ENCODE results near the gene WNT7A.

Gene WNT7A

GRCh38 chr3:13798401-13798800 is 81.5 kb downstream of the WNT7A start:
- DNase-seq (ENCODE audit: insufficient read length, low spot score) (no peak), FAIRE-seq (no peak)

- DNase-seq (ENCODE audit: insufficient read length, low spot score) (no peak), FAIRE-seq (no peak)
These were observed 83.0 kb downstream of the WNT7A start for GRCh38 chr3:13796701-13797460.

- FAIRE-seq = no peak
- DNase-seq (ENCODE audit: insufficient read length, low spot score) = no peak
These were observed 84.1 kb downstream of the WNT7A start for GRCh38 chr3:13795816-13796215.

- DNase-seq (ENCODE audit: insufficient read length, low spot score) (no peak), FAIRE-seq (no peak)
These were observed 85.5 kb downstream of the WNT7A start for GRCh38 chr3:13794322-13794721.

- DNase-seq (ENCODE audit: insufficient read length, low spot score) (no peak), FAIRE-seq (no peak)
These were observed 86.4 kb downstream of the WNT7A start for GRCh38 chr3:13793451-13793850.

- DNase-seq (ENCODE audit: insufficient read length, low spot score) (no peak), FAIRE-seq (no peak)
These were observed 87.1 kb downstream of the WNT7A start for GRCh38 chr3:13792512-13793371.

- no peak for DNase-seq (ENCODE audit: insufficient read length, low spot score)
- FAIRE-seq = no peak
These were observed 87.8 kb downstream of the WNT7A start for GRCh38 chr3:13792051-13792490.

GRCh38 chr3:13791198-13792050 is 88.4 kb downstream of the WNT7A start:
- DNase-seq (ENCODE audit: insufficient read length, low spot score) = no peak
- FAIRE-seq = no peak

- FAIRE-seq = no peak
These were observed 89.3 kb downstream of the WNT7A start for GRCh38 chr3:13790376-13791197.

GRCh38 chr3:13788522-13789424 is 91.1 kb downstream of the WNT7A start:
- no peak for DNase-seq (ENCODE audit: insufficient read length, low spot score)
- FAIRE-seq = no peak

More at GRCh38 chr3:13790376-13791197, 89.3 kb downstream of the WNT7A start:
- no peak for DNase-seq (ENCODE audit: insufficient read length, low spot score)

- DNase-seq (ENCODE audit: insufficient read length, low spot score) (no peak), FAIRE-seq (no peak)
These were observed 92.2 kb downstream of the WNT7A start for GRCh38 chr3:13787533-13788132.

- no peak for DNase-seq (ENCODE audit: insufficient read length, low spot score)
- FAIRE-seq = no peak
These were observed 93.1 kb downstream of the WNT7A start for GRCh38 chr3:13786811-13787210.

GRCh38 chr3:13785853-13786436 is 93.9 kb downstream of the WNT7A start:
- DNase-seq (ENCODE audit: insufficient read length, low spot score) = no peak
- FAIRE-seq = no peak

GRCh38 chr3:13785351-13785750 is 94.5 kb downstream of the WNT7A start:
- DNase-seq (ENCODE audit: insufficient read length, low spot score) (no peak), FAIRE-seq (no peak)

- FAIRE-seq (no peak), DNase-seq (ENCODE audit: insufficient read length, low spot score) (no peak)
These were observed 96.4 kb downstream of the WNT7A start for GRCh38 chr3:13783476-13783875.

GRCh38 chr3:13782501-13782900 is 97.4 kb downstream of the WNT7A start:
- DNase-seq (ENCODE audit: insufficient read length, low spot score) = no peak
- FAIRE-seq = no peak

GRCh38 chr3:13781417-13781816 is 98.5 kb downstream of the WNT7A start:
- FAIRE-seq (no peak), DNase-seq (ENCODE audit: insufficient read length, low spot score) (no peak)

GRCh38 chr3:13780432-13781176 is 99.3 kb downstream of the WNT7A start:
- DNase-seq (ENCODE audit: insufficient read length, low spot score) (no peak), FAIRE-seq (no peak)

Measured in GM19239 (cell line).